ENCODE measurements around the gene PAQR6. TPM values are rescaled to one million over a fixed set of nuclear protein-coding genes. Genes with fewer than 3 reads are reported as not detected.
"Not testable (repeated sequence)": the region's sequence is repeated elsewhere in the genome, so short reads cannot be mapped to it uniquely, and the experiment has no call there.

The PAQR6 gene
- total RNA-seq, 2 donors from 2014 or later = 0.33 TPM; not detected in 1

GRCh38 chr1:156217871-156218270 is 30.0 kb downstream of the PAQR6 start:
- Histone ChIP-seq H3K27me3 (no peaks in the 10 kb centered on the region), H3K4me1 (peaks cover 33% of the 10 kb centered on the region), H3K4me3 (no peak overlapping the region), H3K36me3 (replicated peaks in 1 of 2; ENCODE audit: insufficient read depth in 1 of 2, low read depth in 2 of 2) (peaks cover 0 to 7% of the 10 kb centered on the region in 2 donors), H3K9me3 (no peaks in the 10 kb centered on the region), H3K27ac (peak overlapping the region in 3 of 4 donors; percentile 27 to 70 (median 62))
- peak in 2 of 4 donors; percentile 26 to 64 for DNase-seq
- ATAC-seq = peak; percentile 49
- intact Hi-C loops (cut with DNase I) = no loop called here
- WGBS, 2 donors = 0 to 2% methylated on average over 2 of the region's 2 CpGs
- no peak for TF ChIP-seq CTCF (IDR thresholded peaks at IDR 0.05)
- TF ChIP-seq POLR2A (IDR thresholded peaks at IDR 0.05) = no peak

- ATAC-seq; DNase-seq; H3K9me3 ChIP-seq; H3K36me3 ChIP-seq (replicated peaks in 1 of 2; ENCODE audit: insufficient read depth in 1 of 2, low read depth in 2 of 2); H3K27me3 ChIP-seq; H3K27ac ChIP-seq; H3K4me3 ChIP-seq; intact Hi-C loops (cut with DNase I): not testable (repeated sequence)
- peaks cover 39% of the 10 kb centered on the region for H3K4me1 ChIP-seq
- WGBS, 2 donors = 95 to 98% methylated on average over 37 of the region's 55 CpGs
These were observed 31.3 kb downstream of the PAQR6 start for GRCh38 chr1:156216361-156217086.

- 77 to 81% methylated on average over 16 of the region's 16 CpGs for WGBS, 2 donors
- H3K4me3 ChIP-seq = peak overlapping the region in 1 of 2 donors; percentile 60
- H3K9me3 ChIP-seq = no peaks in the 10 kb centered on the region
- H3K36me3 ChIP-seq (replicated peaks in 1 of 2; ENCODE audit: insufficient read depth in 1 of 2, low read depth in 2 of 2) = peaks cover 0 to 2% of the 10 kb centered on the region in 2 donors
- ATAC-seq (no peak), DNase-seq (no peak)
- intact Hi-C loops (cut with DNase I) = no loop called here
- H3K27me3 ChIP-seq = no peaks in the 10 kb centered on the region
- TF ChIP-seq CTCF (IDR thresholded peaks at IDR 0.05) (no peak), POLR2A (IDR thresholded peaks at IDR 0.05) (no peak)
- peak overlapping the region in 2 of 4 donors; percentile 89 to 99 for H3K27ac ChIP-seq
- H3K4me1 ChIP-seq = peaks cover 39% of the 10 kb centered on the region
These were observed 33.7 kb downstream of the PAQR6 start for GRCh38 chr1:156214024-156214748.

GRCh38 chr1:156213644-156213966 is 34.3 kb downstream of the PAQR6 start:
- H3K27me3 ChIP-seq = no peaks in the 10 kb centered on the region
- H3K9me3 ChIP-seq = no peaks in the 10 kb centered on the region
- no peak for DNase-seq
- no peak for TF ChIP-seq CTCF (IDR thresholded peaks at IDR 0.05)
- no peak for TF ChIP-seq POLR2A (IDR thresholded peaks at IDR 0.05)
- 10 to 15% methylated on average over 11 of the region's 11 CpGs for WGBS, 2 donors
- peak overlapping the region; percentile 89 to 99 (median 96) for H3K27ac ChIP-seq
- intact Hi-C loops (cut with DNase I) = no loop called here
- no peak for ATAC-seq
- H3K36me3 ChIP-seq (replicated peaks in 1 of 2; ENCODE audit: insufficient read depth in 1 of 2, low read depth in 2 of 2) = peaks cover 0 to 2% of the 10 kb centered on the region in 2 donors
- peak overlapping the region; percentile 23 to 60 for H3K4me3 ChIP-seq
- H3K4me1 ChIP-seq = peaks cover 38% of the 10 kb centered on the region

GRCh38 chr1:156212833-156213643 is 34.8 kb downstream of the PAQR6 start, which contains the start of gene PMF1:
Gene PMF1 (plus strand): TSS chr1:156213007. CDS start chr1:156213016, 9 bp downstream.
- peak within 1 kb of the TSS; percentile 23 to 60 for H3K4me3 ChIP-seq
- ATAC-seq (peak; percentile 98), DNase-seq (peak; percentile 96 to 98 (median 98))
- intact Hi-C loops (cut with DNase I) = no loop called here
- TF ChIP-seq POLR2A (IDR thresholded peaks at IDR 0.05) = peak; percentile 80 to 91 (median 90)
- peak in 3 of 7 experiments; percentile 11 to 23 (median 16) for TF ChIP-seq CTCF (IDR thresholded peaks at IDR 0.05)
- H3K9me3 ChIP-seq = no peaks in the 10 kb centered on the region
- 0% methylated on average over 24 to 61 of the region's 61 CpGs for WGBS, 2 donors
- H3K27ac ChIP-seq = peak within 1 kb of the TSS; percentile 89 to 99 (median 96)
- H3K36me3 ChIP-seq (replicated peaks in 1 of 2; ENCODE audit: insufficient read depth in 1 of 2, low read depth in 2 of 2) = peaks cover 0 to 2% of the 10 kb centered on the region in 2 donors
- H3K27me3 ChIP-seq = no peaks in the 10 kb centered on the region
- peaks cover 33% of the 10 kb centered on the region for H3K4me1 ChIP-seq
